ENCODE data around the gene BST2. TPM values are rescaled to one million over a fixed set of nuclear protein-coding genes. Genes with fewer than 3 reads are reported as not detected.
A peak's percentile ranks its signal among the peaks of the same experiment; 100 is the strongest.

BST2 gene
- total and polyA plus RNA-seq, 2 of the 4 experiments (the other 2 are of a cell fraction) = 0.18 to 0.92 TPM

- no peaks in the 10 kb centered on the region for H3K27me3 ChIP-seq (ENCODE audit: control insufficient read depth, insufficient read depth, low read length)
- H3K14ac ChIP-seq (replicated peaks; ENCODE audit: low read depth, low read length) = no peak overlapping the region
- no CpG with 5 or more reads among the region's 20 CpGs for WGBS, 2 experiments (ENCODE audit: extremely low coverage in 2 of 2, insufficient read length in 1 of 2)
- no peak overlapping the region for H3K4me3 ChIP-seq (ENCODE audit: insufficient read depth, low read depth, low read length)
- TF ChIP-seq CEBPB (IDR thresholded peaks at IDR 0.05; ENCODE audit: low read depth, low read length) (no peak), CHD1 (IDR thresholded peaks at IDR 0.05; ENCODE audit: low read depth, low read length) (no peak), RFX5 (IDR thresholded peaks at IDR 0.05; ENCODE audit: low read depth, low read length) (no peak), POLR2A (IDR thresholded peaks at IDR 0.05; ENCODE audit: low read depth, low read length) (no peak), SMC3 (IDR thresholded peaks at IDR 0.05; ENCODE audit: low read depth, low read length) (no peak), FOS (IDR thresholded peaks at IDR 0.05; ENCODE audit: low read depth, low read length) (no peak), MAFK (IDR thresholded peaks at IDR 0.05; ENCODE audit: low read depth, low read length) (no peak), MAZ (IDR thresholded peaks at IDR 0.05; ENCODE audit: borderline replicate concordance, low read depth, low read length) (no peak), NFE2L2 (IDR thresholded peaks at IDR 0.05; ENCODE audit: low read depth, low read length) (no peak), BHLHE40 (IDR thresholded peaks at IDR 0.05; ENCODE audit: low read depth, low read length) (no peak), MXI1 (IDR thresholded peaks at IDR 0.05; ENCODE audit: borderline replicate concordance, low read depth, low read length) (no peak), CTCF (conservative IDR thresholded peaks at IDR 0.05; ENCODE audit: low read depth, low read length) (no peak)
- H3K36me3 ChIP-seq (ENCODE audit: control insufficient read depth, insufficient read depth, low read length) = peaks cover 5% of the 10 kb centered on the region; the same call in 1 of the 2 replicates
- no peak overlapping the region for H3K4me2 ChIP-seq (ENCODE audit: low read depth, low read length)
- no peak overlapping the region for H3K4ac ChIP-seq (ENCODE audit: low read depth, low read length)
- peaks cover 5 to 12% of the 10 kb centered on the region in 2 experiments; a peak in 3 of 4 replicates for H3K79me1 ChIP-seq (ENCODE audit: low read depth in 1 of 2, low read length in 2 of 2)
- no peak overlapping the region for H3K18ac ChIP-seq (ENCODE audit: low read depth, low read length)
- in situ Hi-C loops (cut with MboI; ENCODE audit: low sequenced_read_pairs) = no loop called here
- no peak overlapping the region for H2BK20ac ChIP-seq (ENCODE audit: low read depth, low read length)
- CTCF ChIA-PET = no interaction called here
- H2BK5ac ChIP-seq (ENCODE audit: low read depth, low read length, poor library complexity, severe bottlenecking) = no peak overlapping the region
- POLR2A ChIA-PET (ENCODE audit: unreplicated experiment) = no interaction called here
- H2BK15ac ChIP-seq (ENCODE audit: low read depth, low read length) = no peak overlapping the region
- no peak for DNase-seq
- H3K9ac ChIP-seq (ENCODE audit: low read depth, low read length) = no peak overlapping the region
- no peak overlapping the region for H2BK120ac ChIP-seq (ENCODE audit: low read depth, low read length)
- no peak overlapping the region for H2AK5ac ChIP-seq (ENCODE audit: low read depth, low read length)
- H3K56ac ChIP-seq (ENCODE audit: extremely low read depth, insufficient read depth, low read length) = no peak overlapping the region
- peaks cover 4% of the 10 kb centered on the region; the same call in 1 of the 2 replicates for H3K4me1 ChIP-seq (ENCODE audit: control insufficient read depth, insufficient read depth, low read length)
- H4K5ac ChIP-seq (ENCODE audit: low read depth, low read length) = no peak overlapping the region
- H4K8ac ChIP-seq (ENCODE audit: low read depth in 2 of 2, low read length in 2 of 2) = no peak overlapping the region
- H3K23ac ChIP-seq (ENCODE audit: low read depth, low read length) = no peak overlapping the region
- H3K27ac ChIP-seq (ENCODE audit: insufficient read depth, low read length) = no peak overlapping the region
- no TSS peak for BruUV-seq (replicated peaks)
- dilution Hi-C loops (cut with HindIII; ENCODE audit: low sequenced_read_pairs, unreplicated experiment) = no loop called here
- H4K20me1 ChIP-seq (ENCODE audit: insufficient read depth, low read length) = no peaks in the 10 kb centered on the region
- H3K9me1 ChIP-seq (ENCODE audit: insufficient read depth, low read length) = peaks cover 7% of the 10 kb centered on the region; the same call in 1 of the 2 replicates
- H3K9me3 ChIP-seq (ENCODE audit: control insufficient read depth, insufficient read depth, low read length) = no peaks in the 10 kb centered on the region
- intact Hi-C loops (cut with micrococcal nuclease) = no loop called here
- peak overlapping the region; percentile 33 for H2AFZ ChIP-seq (replicated peaks; ENCODE audit: low read length, poor library complexity)
- H2AK9ac ChIP-seq (replicated peaks; ENCODE audit: low read depth, low read length, poor library complexity) = peak overlapping the region; percentile 42
- H4K91ac ChIP-seq (ENCODE audit: insufficient read depth, low read depth, low read length) = no peak overlapping the region
- ATAC-seq (ENCODE audit: low read depth) = no peak
Observed at GRCh38 chr19:17423429-17424208, 18.2 kb upstream of the BST2 start.

All from IMR-90 (cell line).